Ammon's horn (tissue), 1 donor: Measurements from ENCODE around the gene STIP1.
"Not testable (repeated sequence)": the region's sequence is repeated elsewhere in the genome, so short reads cannot be mapped to it uniquely, and the experiment has no call there.

Experiments
- DNase-seq: peaks from one replicate; pipeline ENCODE4 v3.0.0-alpha.2; 2016; ENCODE audit warnings: low spot score

The STIP1 gene

GRCh38 chr11:64238076-64238475 is 52.1 kb downstream of the STIP1 start:
- DNase-seq = no peak

- DNase-seq = peak; percentile 42
Observed at GRCh38 chr11:64238999-64239398, 53.0 kb downstream of the STIP1 start.

- DNase-seq = peak; percentile 71
Observed at GRCh38 chr11:64239662-64240434, 53.9 kb downstream of the STIP1 start.

- peak; percentile 97 for DNase-seq
Observed at GRCh38 chr11:64240435-64241240, 54.7 kb downstream of the STIP1 start, which contains the start of gene FKBP2. Gene FKBP2, plus strand, starts transcription at chr11:64241095. Its CDS starts 1,293 bp downstream, at chr11:64242388.

GRCh38 chr11:64241241-64241490 is 55.2 kb downstream of the STIP1 start:
- DNase-seq = peak; percentile 100

GRCh38 chr11:64241491-64242374 is 55.8 kb downstream of the STIP1 start:
- DNase-seq = no peak

GRCh38 chr11:64243236-64243854 is 57.4 kb downstream of the STIP1 start:
- DNase-seq = no peak

GRCh38 chr11:64244107-64244506 is 58.1 kb downstream of the STIP1 start:
- no peak for DNase-seq

GRCh38 chr11:64244966-64245365 is 59.0 kb downstream of the STIP1 start:
- no peak for DNase-seq

GRCh38 chr11:64245401-64245796 is 59.4 kb downstream of the STIP1 start:
- DNase-seq = no peak

- DNase-seq = no peak
Observed at GRCh38 chr11:64245797-64246620, 60.0 kb downstream of the STIP1 start.

- DNase-seq = not testable (repeated sequence)
Observed at GRCh38 chr11:64246621-64246870, 60.6 kb downstream of the STIP1 start.

GRCh38 chr11:64246871-64247728 is 61.1 kb downstream of the STIP1 start, which contains the start of gene PPP1R14B:
Gene PPP1R14B, minus strand, starts transcription at chr11:64246943. Its CDS starts 270 bp downstream, at chr11:64246673.
- peak; percentile 88 for DNase-seq

- no peak for DNase-seq
Observed at GRCh38 chr11:64247729-64248531, 62.0 kb downstream of the STIP1 start.

GRCh38 chr11:64248578-64248977 is 62.6 kb downstream of the STIP1 start:
- no peak for DNase-seq

GRCh38 chr11:64249038-64249437 is 63.1 kb downstream of the STIP1 start:
- DNase-seq = no peak

- DNase-seq = no peak
Observed at GRCh38 chr11:64249563-64250414, 63.8 kb downstream of the STIP1 start.

- DNase-seq = no peak
Observed at GRCh38 chr11:64250415-64251015, 64.5 kb downstream of the STIP1 start.
